ENCODE measurements around the gene KL.

Gene KL

GRCh38 chr13:33045851-33046592, 29.8 kb downstream of the KL start:
- no peak for DNase-seq

DNA sequence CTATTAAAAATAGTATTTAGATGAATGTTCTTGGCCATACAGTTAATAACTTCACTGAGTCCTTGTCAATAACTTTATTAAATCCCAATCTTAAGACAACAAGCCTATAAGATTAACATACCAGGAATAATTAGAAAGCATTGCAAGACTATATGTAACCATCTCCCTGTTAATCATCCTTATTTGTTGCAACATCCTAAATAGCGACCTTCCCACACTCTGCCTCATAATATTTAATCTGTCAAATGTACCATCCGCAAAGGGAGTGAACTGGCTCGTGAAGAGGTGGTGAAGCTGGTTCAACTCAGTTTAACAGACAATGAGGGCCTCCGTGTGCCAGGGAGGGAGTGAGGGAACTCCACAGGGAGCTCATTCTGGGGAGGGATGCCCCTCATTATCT, 33.9 kb downstream of the KL start:
- DNase-seq = no peak

DNA sequence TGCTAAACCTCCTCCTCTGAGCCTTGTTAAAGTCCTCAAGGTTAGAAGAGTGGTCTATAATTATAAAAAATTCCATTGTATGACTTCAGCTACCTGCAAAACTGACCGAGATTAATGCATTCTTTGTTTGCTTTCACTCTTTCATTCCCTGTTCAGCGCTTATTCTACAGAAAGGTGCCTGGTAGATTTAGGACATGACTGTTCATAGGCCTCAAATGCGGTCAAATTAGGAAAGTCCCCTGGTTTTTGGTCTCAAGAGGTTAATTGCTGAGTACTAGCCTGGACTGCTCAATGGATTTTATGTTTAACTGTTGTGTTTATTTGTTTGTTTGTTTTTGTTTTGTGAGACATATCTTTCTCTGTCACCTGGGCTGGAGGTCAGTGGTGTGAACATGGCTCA, 35.4 kb downstream of the KL start:
- no peak for DNase-seq

DNA sequence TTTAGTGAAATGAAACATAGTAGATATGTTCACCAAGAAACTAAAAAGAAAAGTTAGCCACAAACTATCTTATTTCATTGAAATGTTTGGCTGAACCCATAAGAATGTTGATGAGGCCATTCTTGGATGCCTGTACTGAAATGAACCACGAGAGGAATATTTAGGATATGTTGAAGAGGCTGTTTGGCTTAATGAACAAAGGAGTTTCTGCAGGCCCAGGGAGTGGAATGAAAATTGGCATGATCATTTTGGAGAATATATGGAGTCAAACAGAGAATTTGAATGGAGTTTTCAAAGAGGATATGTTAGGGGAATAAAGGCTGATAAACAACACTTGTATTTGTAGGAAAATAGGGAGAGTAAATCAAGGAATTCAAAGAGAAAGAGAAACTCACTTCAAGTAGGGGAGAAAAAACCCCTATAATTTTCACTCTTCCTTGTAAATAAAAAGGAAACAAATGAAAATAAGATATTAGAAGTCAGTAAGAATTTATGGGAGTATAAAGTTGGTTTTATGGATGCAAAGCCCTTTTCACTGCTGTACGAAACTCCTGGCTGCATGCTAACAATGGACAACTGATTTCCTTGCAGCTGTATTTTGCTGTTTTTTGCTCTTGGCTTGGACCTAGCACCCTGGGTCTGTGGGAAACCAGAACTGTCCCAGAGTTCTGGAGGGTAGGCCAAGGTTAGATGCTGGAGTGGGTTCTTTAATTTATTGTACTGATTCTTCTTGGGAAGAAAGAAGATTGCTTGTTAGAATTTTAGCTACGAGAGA, 36.5 kb downstream of the KL start:
- no peak for DNase-seq

DNA sequence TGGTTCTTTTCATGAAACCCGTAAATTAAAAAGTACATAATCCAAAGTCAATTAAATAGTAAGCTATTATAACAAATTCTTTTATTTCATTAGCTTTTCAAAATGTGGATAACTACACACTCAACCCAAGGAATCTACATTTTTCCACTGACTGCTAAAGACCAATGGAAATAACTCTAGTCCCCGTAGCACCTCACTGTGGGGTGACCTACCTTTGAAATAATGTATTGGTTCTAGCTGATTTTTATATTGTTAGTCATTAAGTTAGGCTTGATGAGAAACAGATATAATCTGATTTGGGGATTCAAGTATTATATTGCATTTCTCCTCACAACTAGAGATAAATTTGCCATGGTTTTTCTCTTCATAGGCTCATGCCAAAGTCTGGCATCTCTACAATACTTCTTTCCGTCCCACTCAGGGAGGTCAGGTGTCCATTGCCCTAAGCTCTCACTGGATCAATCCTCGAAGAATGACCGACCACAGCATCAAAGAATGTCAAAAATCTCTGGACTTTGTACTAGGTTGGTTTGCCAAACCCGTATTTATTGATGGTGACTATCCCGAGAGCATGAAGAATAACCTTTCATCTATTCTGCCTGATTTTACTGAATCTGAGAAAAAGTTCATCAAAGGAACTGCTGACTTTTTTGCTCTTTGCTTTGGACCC, 37.3 kb downstream of the KL start:
- no peak for DNase-seq

DNA sequence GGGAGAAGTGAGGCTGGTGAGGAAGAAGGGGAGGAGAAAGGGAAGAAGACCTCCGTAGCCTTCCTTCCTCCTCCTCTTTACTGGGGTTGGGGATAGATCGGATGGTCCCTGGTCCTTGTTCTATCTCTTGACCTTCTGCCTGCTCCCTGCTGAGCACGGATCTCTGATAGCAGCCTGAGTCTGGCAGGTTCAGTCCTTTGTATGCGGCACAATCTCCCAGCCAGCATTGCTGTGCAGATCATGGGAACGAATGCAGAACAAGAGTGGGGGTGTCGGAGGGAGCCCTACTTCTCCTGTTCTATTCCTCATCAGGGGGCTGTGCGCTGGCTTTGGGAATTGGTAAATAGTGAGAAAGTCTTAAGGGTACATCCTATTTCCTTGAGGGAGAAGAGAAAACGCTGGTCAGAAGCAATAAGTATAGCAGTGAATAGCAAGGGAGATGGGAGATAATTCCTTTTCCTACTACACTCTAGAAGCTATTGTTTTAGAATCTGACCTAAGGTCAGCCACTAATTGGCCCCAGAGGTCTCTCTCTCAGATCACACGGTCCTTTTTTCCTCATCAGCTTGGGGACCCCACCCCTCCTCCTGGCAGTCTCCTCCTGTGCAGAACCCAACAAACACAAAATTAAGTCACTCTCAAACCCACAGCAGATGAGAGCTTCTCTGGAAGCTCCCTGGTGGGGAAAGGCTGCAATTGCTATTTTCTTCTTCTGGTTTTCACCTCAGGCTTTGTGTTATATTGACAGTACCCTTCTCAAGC, 41.0 kb downstream of the KL start:
- no peak for DNase-seq

DNA sequence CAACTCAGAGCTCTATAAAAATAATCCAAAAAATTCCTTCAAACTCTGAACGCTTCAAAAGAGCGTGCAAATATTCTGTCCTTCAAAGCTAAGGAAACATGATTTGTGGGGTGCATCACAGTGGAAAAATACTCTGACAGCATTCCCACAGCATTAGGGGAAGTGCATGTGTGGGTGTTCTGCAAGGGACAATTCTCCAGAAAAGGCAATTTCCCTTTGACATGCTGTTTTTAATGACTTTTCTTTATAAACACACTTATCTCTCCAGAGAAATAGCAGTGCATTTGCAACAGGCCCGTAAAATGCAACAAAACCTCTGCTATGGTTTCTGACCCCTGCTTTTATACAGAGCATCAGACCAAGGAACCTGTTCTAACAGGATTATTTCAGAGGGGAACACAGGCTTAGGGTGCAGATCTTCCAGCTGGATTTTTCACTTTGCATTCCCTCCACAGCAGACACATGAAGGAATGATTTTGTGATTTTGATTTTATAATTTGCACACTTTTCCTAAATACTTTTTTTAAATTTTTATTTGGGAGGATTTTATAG, 42.6 kb downstream of the KL start:
- no peak for DNase-seq

DNA sequence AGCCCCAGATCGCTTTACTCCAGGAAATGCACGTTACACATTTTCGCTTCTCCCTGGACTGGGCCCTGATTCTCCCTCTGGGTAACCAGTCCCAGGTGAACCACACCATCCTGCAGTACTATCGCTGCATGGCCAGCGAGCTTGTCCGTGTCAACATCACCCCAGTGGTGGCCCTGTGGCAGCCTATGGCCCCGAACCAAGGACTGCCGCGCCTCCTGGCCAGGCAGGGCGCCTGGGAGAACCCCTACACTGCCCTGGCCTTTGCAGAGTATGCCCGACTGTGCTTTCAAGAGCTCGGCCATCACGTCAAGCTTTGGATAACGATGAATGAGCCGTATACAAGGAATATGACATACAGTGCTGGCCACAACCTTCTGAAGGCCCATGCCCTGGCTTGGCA, 44.6 kb downstream of the KL start:
- DNase-seq = no peak

DNA sequence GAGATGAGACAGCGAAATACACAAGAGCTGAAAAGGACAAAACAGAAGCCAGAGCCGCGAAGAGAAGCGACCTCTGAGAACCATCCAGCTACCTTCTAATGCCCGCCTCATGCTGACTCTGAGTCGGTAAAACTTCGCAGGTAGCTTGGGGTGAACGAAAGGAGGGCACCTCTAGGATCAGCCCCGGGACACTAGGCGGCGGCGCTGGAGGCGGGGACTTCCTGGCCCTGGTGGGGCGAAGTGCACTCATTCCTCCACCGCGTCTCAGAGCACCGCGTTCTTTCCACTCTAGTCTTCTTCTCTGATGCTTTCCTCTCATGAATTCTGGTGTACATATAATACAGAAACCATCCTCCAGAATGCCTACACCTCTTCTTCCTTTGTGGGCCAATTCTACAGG, 50.1 kb downstream of the KL start:
- no peak for DNase-seq

DNA sequence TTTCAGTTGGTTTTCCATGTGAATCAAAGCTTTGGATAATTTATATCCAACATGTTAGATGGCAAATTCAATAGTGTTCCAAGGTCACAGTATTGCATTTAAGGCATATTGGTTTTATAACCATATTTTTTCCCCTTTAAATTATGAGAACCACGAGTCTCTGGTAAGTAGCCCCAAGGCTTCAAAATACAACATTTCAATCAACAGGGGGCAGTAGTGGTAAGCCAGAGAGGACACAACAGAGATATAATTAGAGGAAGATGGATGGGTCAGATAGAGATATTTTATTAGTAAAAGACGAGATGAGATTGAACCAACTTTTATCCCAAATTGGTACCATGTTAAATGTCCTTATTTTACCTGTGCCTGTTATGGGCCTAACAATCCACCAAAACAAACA, 53.1 kb downstream of the KL start:
- DNase-seq = no peak

DNA sequence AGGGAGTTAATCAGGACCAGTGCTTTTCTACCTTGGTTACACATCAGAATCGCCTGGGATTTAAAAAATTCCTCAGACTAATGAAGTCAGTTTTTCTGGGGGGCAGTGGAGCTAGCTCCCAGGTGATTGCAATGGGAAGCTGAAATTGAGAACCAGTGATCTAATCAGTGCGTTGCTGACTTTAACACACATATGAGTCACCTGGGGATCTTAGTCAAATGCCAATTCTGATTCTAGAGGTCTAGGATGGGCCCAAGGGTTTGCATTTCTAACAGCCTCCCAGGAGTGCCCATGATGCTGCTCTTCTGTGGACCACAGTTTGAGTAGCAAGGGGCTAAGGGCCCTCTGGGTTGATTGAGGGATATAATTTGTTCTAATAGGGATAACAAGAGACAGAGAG, 54.5 kb downstream of the KL start:
- no peak for DNase-seq

- no peak for DNase-seq
These were observed 56.1 kb downstream of the KL start for GRCh38 chr13:33072282-33072681.

DNA sequence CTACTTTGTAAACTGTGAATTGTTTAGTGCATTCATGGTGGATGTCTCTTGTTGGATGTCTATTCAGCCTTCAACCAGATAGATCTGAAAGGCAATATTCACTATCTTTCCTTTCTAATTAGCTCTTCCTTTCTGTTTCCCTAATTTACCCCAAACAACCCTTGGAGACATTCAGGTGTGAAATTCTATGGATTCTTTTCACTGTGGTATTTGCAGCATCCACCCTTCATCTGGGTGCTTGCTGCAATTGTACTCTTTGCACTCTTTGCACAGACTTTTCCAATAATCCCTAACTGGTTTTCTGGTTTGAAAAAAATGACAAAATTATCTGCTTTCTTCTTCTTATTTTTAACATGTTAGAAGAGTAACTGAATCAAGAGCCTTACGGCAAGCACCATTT, 56.5 kb downstream of the KL start:
- no peak for DNase-seq

DNA sequence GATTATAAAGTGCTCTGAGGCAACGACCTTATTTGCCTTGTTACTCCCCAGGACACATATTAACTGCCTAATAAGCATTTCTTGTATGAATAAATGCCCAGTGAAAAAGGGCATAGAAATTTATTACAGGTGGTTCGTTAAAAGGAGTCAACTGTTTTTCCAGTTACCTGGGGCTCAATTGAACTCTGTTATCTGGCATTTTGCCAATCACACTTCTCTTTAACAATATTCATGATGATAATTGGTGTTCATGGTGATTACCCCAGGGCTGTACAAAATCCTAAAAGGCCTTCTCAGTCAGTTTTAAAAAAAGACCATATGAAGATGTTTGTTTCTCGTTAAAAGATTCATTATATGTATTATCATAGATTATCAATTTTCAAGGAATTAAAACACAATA, 57.1 kb downstream of the KL start:
- DNase-seq = no peak

DNA sequence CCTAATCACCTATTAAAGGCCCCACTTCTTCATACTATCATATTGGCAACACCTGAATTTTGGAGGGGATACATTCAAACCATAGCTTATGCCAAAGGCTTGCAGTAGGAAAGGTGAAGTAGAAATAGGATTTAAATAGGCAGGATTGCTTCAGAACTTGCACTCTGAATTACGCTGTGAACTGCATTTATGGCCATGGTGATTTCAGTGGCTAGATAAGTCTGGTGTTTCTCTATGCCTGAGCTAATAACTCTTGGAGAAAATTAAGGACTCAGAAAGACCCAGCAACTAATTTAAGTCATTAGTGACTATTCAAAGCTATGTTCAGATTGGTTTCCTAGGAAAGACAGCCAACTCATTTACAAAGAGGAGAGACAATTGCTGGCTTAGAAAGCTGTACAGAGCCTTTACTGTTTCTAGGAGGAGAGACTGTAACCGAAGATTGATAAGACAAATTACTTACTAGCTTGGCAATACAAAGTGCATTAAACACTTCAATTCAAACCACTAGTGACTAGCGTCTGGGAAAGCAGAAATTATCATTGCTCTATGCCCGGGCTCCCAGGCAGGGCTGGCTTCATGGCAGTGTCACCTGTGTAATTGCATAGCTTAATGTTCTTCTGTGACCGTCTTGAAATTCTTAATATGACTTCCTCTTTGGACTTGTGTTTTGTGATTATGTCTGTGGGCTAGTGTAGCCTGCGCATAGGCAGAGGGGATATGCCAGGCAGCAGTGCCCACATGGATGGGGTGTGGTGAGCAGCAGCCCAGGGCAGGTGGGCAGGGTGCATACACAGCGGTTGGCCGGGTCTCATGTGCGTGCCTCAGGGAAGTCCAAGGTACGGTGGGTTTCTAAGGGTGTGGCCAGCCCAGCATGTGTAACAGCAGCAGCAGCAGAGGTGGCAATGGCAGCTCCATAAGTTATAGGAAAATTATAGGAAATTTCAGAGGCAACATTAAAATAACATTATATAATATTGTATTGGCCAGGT, 60.1 kb downstream of the KL start:
- DNase-seq = no peak

- DNase-seq = no peak
These were observed 62.0 kb downstream of the KL start for GRCh38 chr13:33078263-33078662.

DNA sequence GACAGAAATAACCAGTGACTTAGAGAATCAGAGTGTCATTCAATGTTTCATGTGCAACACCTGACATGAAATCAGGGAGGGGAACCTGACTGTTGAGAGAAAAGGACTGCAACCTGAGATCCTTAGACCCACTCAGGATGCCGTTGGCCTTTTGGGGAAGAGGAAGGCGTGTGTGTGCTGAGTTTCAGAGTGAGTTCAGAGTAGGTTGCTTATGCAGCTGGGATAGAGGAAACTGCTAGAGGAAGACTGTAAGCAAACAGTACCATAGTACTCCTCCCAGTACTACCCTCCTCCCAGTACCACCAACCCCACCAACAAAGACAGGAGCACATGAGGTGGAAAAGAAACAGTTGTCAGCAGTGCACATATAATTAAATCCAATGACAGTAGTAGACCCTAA, 63.7 kb downstream of the KL start:
- DNase-seq = no peak

DNA sequence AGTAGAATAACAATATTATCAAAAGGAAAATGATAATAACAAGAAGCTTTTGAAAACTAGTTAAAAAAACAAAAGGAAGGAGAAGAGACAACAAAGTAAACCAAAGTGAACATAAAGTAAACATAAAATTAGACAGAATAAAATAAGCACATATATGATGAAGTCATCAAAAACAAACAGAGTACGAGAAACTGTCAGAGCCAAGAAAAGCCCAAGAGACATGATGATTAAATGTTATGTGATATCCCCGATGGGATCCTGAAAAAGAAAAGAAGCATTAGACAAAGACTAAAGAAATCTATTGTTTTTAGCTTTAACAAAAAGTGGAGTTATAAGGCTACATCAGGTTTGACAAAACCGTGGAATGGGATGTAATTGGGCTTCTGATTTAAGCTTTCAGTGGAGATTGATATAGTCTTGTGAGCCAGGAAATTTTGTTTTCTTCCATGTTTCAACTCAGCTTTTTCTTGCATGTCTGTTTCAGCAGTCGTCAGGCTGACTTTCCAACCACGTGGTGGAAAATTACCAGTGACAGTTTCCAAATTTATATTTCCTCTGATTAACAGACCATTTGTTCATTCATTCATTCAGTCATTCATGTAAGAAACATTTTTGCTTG, 64.9 kb downstream of the KL start:
- DNase-seq = no peak

GRCh38 chr13:33081666-33082065, 65.4 kb downstream of the KL start:
- DNase-seq = no peak

DNA sequence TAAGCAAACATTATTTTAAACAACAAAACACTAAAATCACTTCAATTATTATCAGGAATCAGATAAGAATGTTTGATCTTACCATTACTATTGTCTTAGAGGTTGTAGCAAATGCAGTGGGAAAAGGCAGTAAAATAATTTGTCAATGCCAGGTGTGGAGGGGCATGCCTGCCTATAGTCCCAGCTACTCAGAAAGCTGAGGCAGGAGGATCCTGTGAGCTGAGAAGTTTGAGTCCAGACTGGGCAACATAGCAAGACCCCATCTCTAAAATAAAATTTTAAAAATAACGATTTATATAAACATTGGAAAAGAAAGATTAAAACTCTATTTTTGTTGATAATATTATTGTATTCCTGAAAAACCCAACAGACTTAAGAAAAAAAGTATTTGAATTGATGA, 66.8 kb downstream of the KL start:
- no peak for DNase-seq

DNA sequence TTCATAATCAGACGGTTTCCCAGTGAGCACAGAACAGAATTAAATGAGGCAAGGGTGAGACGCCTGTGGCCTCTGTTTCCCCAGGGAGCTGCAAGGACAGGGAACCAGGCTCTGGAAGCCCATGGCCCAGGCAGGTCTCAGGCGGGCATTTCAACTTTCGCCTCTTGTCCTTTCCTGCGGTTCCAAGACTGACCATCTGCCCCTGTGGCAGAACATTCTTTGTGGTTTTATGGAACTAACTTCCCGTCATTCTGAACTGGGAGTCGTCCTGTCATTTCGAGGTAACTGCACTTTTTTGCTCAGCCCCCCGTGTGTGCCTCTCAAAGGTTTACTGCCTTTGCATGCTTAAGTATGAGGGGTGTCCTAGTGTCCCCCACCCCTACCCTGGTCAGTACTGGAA, 70.9 kb downstream of the KL start:
- DNase-seq = no peak

Measured in stimulated activated CD4-positive, alpha-beta T cell treated with anti-CD3 and anti-CD28 coated beads, Interleukin-12 subunit alpha, Interleukin-12 subunit beta, amount 100 ng/mL, for 4 hours (primary cell).